CD4-positive, alpha-beta T cell (primary cell): Measurements from ENCODE around the gene TRMT112. TPM values are rescaled to one million over a fixed set of nuclear protein-coding genes. Genes with fewer than 3 reads are reported as not detected.

Source experiments
- ATAC-seq: fragments of 200-7000 bp; cut with Tn5 transposase; one replicate; pipeline ENCODE4 v1.10.0; 2022; ENCODE audit warnings: mild to moderate bottlenecking; ENCODE audit not compliant: poor library complexity
- CTCF ChIA-PET: fragments of 350-600 bp; sonication (Branson Sonifier 250); formaldehyde crosslinking; loops from one replicate; lab custom pipeline; 2021; ENCODE audit warnings: antibody characterized with exemption, inconsistent platforms; lab: Charles Lee
- POLR2A ChIA-PET: fragments of 350-600 bp; sonication (Branson Sonifier 250); formaldehyde crosslinking; loops from one replicate; lab custom pipeline; 2021; ENCODE audit warnings: antibody characterized with exemption, inconsistent platforms; lab: Charles Lee
- DNase-seq, 14 experiments: peaks; one replicate each; pipeline ENCODE4 v3.0.0-alpha.2; 2013 to 2020; ENCODE audit warnings: mixed read lengths in 2 of 14
- H3K27ac ChIP-seq, 2 donors: one replicate each; pipeline versions ENCODE4 v1.5.1 to v1.7.0; 2013; ENCODE audit warnings: low read length in 2 of 2, low read depth in 1 of 2, mild to moderate bottlenecking in 1 of 2
- H3K27me3 ChIP-seq, 2 experiments: 1 replicate in 1 of 2; 2 replicates in 1 of 2; pipeline versions ENCODE4 v1.6.1 to v1.7.0; 2013; ENCODE audit warnings: low read length in 2 of 2, control low read depth in 1 of 2, mild to moderate bottlenecking in 1 of 2, moderate library complexity in 1 of 2; ENCODE audit not compliant: insufficient read depth in 2 of 2, control insufficient read depth in 1 of 2
- H3K36me3 ChIP-seq: one replicate; pipeline ENCODE4 v1.6.1; 2013; ENCODE audit warnings: low read length, control low read depth; ENCODE audit not compliant: insufficient read depth
- H3K4me1 ChIP-seq: one replicate; pipeline ENCODE4 v1.6.1; 2013; ENCODE audit warnings: low read length, control low read depth; ENCODE audit not compliant: insufficient read depth
- H3K4me3 ChIP-seq: one replicate; pipeline ENCODE4 v1.5.1; 2013; ENCODE audit warnings: mild to moderate bottlenecking, low read length, moderate library complexity
- H3K9me3 ChIP-seq, 2 experiments: 1 replicate in 1 of 2; 2 replicates in 1 of 2; pipeline versions ENCODE4 v1.6.1 to v1.7.0; 2013; ENCODE audit warnings: low read length in 2 of 2, mild to moderate bottlenecking in 2 of 2, control low read depth in 1 of 2, moderate library complexity in 1 of 2; ENCODE audit not compliant: control insufficient read depth in 1 of 2, insufficient read depth in 1 of 2
- H3K27ac Mint-ChIP-seq: one replicate; pipeline ENCODE4 v1.8.0; 2020; ENCODE audit warnings: mixed read lengths
- H3K27me3 Mint-ChIP-seq: one replicate; pipeline ENCODE4 v1.8.0; 2021; ENCODE audit warnings: mixed read lengths
- H3K36me3 Mint-ChIP-seq: one replicate; pipeline ENCODE4 v1.8.0; 2021; ENCODE audit warnings: low read depth, mixed read lengths
- H3K4me1 Mint-ChIP-seq: one replicate; pipeline ENCODE4 v1.8.0; 2021; ENCODE audit warnings: low read depth, mixed read lengths
- H3K4me3 Mint-ChIP-seq: one replicate; pipeline ENCODE4 v1.8.0; 2020; ENCODE audit warnings: mild to moderate bottlenecking, mixed read lengths
- H3K9me3 Mint-ChIP-seq: one replicate; pipeline ENCODE4 v1.8.0; 2020; ENCODE audit warnings: mixed read lengths
- intact Hi-C, 2 experiments: fragments of 100-400 bp; cut with DNase I in 1 of 2; cut with micrococcal nuclease in 1 of 2; formaldehyde crosslinking; loops; one replicate each; pipeline versions ENCODE4 v1.15.1 to v1.9.0; 2023 to 2025; cut with DNase I, micrococcal nuclease
- total RNA-seq, 174 experiments: library from RNA in 2 of 174; stranded (reverse) in 2 of 174; gene quantifications; one replicate each; pipeline ENCODE4 v1.2.3 and lab custom pipeline; 2021 to 2026
- TF ChIP-seq, protein P1 (sequence below): fragments of 200-600 bp; IDR thresholded peaks from one replicate; pipeline ENCODE4 v1.8.0; 2022; ENCODE audit warnings: antibody characterized with exemption, mild to moderate bottlenecking

The TRMT112 gene
- total RNA-seq, 2 experiments from 2014 or later: 70.5 to 71.4 TPM

DNA sequence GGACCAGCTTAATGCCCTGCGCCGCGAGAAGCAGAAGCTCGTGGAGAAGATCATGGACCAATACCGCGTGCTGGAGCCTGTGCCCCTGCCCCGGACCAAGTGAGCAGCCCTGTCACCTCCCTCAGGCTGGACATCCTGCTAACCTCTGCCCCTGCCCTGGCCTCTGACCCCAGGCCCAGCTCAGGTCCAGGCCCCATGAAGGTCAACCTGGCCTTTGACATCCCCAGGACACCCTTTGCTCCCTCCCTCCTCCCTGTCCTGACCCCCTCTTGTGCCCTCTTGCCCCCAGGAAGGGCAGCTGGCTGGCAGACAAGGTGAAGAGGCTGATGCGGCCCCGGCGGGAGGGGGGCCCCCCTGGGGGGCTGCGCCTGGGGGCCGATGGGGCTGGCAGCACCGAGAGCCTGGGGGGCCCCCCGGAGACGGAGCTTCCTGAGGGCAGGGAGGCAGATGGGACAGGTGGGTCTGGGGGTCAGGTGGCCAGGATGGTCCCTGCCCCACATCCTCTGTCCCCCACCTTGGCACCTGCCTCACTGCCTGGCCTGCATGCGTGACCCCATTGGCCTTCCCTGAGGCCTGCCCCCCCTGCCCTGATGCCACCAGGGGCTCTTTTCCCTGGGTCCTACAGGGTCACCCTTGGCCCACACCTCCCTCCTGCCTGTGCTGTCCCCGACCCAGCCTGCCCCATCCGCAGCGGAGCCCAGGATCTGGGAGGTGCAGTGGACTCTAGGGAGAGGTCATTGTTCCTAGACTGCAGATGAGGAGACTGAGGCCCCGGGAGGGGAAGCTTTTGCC is 36.6 kb upstream of the TRMT112 start:
- no peak overlapping the region for H3K4me3 ChIP-seq
- Mint-ChIP-seq H3K9me3 (no peaks in the 10 kb centered on the region), H3K36me3 (peaks cover 9% of the 10 kb centered on the region), H3K27ac (no peak overlapping the region), H3K27me3 (no peaks in the 10 kb centered on the region), H3K4me3 (no peak overlapping the region), H3K4me1 (peaks cover 13% of the 10 kb centered on the region)
- DNase-seq: no peak
- H3K9me3 ChIP-seq: no peaks in the 10 kb centered on the region
- intact Hi-C loops: no loop called here
- no peak overlapping the region for H3K27ac ChIP-seq
- TF ChIP-seq, protein P1, sequence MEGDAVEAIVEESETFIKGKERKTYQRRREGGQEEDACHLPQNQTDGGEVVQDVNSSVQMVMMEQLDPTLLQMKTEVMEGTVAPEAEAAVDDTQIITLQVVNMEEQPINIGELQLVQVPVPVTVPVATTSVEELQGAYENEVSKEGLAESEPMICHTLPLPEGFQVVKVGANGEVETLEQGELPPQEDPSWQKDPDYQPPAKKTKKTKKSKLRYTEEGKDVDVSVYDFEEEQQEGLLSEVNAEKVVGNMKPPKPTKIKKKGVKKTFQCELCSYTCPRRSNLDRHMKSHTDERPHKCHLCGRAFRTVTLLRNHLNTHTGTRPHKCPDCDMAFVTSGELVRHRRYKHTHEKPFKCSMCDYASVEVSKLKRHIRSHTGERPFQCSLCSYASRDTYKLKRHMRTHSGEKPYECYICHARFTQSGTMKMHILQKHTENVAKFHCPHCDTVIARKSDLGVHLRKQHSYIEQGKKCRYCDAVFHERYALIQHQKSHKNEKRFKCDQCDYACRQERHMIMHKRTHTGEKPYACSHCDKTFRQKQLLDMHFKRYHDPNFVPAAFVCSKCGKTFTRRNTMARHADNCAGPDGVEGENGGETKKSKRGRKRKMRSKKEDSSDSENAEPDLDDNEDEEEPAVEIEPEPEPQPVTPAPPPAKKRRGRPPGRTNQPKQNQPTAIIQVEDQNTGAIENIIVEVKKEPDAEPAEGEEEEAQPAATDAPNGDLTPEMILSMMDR: no peak
- ATAC-seq: no peak
- H3K27me3 ChIP-seq: no peaks in the 10 kb centered on the region
- ChIA-PET POLR2A (interaction anchor here (1.9 kb wide), 1 partner anchor 36 kb away, joined by 10 read pairs; the partner anchor contains the start of genes PRDX5 and TRMT112), CTCF (interaction anchor here (0.7 to 1.0 kb wide), 2 partner anchors 23 to 36 kb away, joined by 3 to 4 read pairs; partner anchors contain the start of gene PRDX5)
- peaks cover 37% of the 10 kb centered on the region for H3K36me3 ChIP-seq
- H3K4me1 ChIP-seq: peaks cover 21% of the 10 kb centered on the region

DNA sequence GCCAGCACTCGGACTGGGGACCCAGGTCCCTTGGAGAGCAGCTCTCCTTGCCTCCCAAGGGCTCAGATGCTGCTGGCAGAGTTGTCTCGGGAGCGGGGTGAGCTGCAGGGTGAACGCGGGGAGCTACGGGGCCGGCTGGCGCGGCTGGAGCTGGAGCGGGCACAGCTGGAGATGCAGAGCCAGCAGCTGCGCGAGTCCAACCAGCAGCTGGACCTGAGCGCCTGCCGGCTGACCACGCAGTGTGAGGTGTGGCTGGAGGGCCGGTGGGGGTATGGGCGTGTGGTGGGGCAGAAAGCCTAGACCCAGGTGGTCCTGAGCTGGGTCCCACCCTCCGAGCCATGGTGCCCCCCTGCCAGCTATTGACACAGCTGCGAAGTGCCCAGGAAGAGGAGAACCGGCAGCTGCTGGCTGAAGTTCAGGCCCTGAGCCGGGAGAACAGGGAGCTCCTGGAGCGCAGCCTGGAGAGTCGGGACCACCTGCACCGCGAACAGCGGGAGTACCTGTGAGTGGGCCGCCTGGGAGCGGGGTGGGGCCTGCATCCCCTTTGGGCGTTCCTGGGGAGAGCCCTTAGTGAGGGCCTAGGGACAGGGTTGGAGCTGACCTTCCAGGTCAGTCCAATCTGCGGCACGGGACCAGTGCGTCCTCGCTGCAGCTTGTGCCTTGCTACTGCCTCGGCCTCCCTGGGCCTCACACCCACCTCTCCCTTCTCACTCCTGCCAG is 35.8 kb upstream of the TRMT112 start:
- TF ChIP-seq, protein P1: no peak
- no peak overlapping the region for H3K4me3 Mint-ChIP-seq
- DNase-seq: no peak
- peaks cover 44% of the 10 kb centered on the region for H3K36me3 ChIP-seq
- H3K27me3 Mint-ChIP-seq: no peaks in the 10 kb centered on the region
- H3K4me1 ChIP-seq: peaks cover 14% of the 10 kb centered on the region
- H3K4me1 Mint-ChIP-seq: peaks cover 11% of the 10 kb centered on the region
- H3K27me3 ChIP-seq: no peaks in the 10 kb centered on the region
- H3K27ac ChIP-seq: no peak overlapping the region
- no peak for ATAC-seq
- no peak overlapping the region for H3K27ac Mint-ChIP-seq
- ChIA-PET POLR2A (interaction anchor here (1.9 kb wide), 1 partner anchor 35 kb away, joined by 10 read pairs; the partner anchor contains the start of genes PRDX5 and TRMT112), CTCF (interaction anchor here (0.7 to 1.0 kb wide), 2 partner anchors 22 to 35 kb away, joined by 3 to 4 read pairs; partner anchors contain the start of gene PRDX5)
- no peaks in the 10 kb centered on the region for H3K9me3 ChIP-seq
- H3K9me3 Mint-ChIP-seq: no peaks in the 10 kb centered on the region
- intact Hi-C loops: no loop called here
- H3K4me3 ChIP-seq: no peak overlapping the region
- H3K36me3 Mint-ChIP-seq: peaks cover 9% of the 10 kb centered on the region

DNA sequence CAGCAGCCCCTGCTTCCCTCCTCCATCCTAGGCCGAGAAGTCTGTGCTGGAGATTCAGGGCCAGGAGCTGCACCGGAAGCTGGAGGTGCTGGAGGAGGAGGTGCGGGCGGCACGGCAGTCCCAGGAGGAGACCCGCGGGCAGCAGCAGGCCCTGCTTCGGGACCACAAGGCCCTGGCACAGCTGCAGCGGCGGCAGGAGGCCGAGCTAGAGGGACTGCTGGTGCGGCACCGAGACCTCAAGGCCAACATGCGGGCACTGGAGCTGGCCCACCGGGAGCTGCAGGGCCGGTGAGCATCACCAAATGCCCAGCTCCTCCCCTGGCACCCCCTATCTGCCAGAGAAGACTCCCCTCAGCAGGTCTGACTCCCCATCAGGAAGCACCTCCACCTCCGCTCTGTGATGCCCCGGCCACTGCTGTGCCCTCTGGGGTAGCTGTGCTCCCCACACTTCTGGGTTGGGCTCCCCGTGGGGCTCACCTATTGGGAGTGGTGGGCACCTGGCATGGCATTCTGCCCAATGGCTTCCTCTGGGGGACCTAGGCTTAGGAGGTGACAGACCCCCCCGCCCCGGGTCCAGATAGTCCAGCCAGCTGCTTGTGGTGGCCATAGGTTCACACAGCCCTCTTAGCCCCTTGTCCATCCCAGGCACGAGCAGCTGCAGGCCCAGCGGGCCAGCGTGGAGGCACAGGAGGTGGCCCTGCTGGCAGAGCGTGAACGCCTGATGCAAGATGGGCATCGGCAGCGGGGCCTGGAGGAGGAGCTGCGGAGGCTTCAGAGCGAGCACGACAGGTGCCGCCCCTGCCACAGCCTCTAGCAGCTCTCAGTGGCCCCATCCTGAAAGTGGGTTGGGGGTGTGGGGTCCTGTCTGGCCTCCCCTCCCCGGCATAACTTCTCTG is 35.0 kb upstream of the TRMT112 start:
- Mint-ChIP-seq H3K27me3 (no peaks in the 10 kb centered on the region), H3K36me3 (peaks cover 11% of the 10 kb centered on the region), H3K4me3 (no peak overlapping the region), H3K9me3 (no peaks in the 10 kb centered on the region), H3K4me1 (peaks cover 5% of the 10 kb centered on the region), H3K27ac (no peak overlapping the region)
- Histone ChIP-seq H3K36me3 (peaks cover 47% of the 10 kb centered on the region), H3K4me3 (no peak overlapping the region), H3K27me3 (no peaks in the 10 kb centered on the region), H3K9me3 (no peaks in the 10 kb centered on the region), H3K4me1 (peaks cover 6% of the 10 kb centered on the region), H3K27ac (no peak overlapping the region)
- intact Hi-C loops: no loop called here
- POLR2A ChIA-PET: interaction anchor here (1.1 to 1.9 kb wide), 2 partner anchors 10 to 35 kb away, joined by 3 to 10 read pairs; partner anchors contain the start of genes PRDX5 and TRMT112
- TF ChIP-seq, protein P1: no peak
- CTCF ChIA-PET: interaction anchor here (0.6 to 0.9 kb wide), 2 partner anchors 14 to 196 kb away, joined by 3 read pairs; no protein-coding TSS in a partner anchor
- DNase-seq (no peak), ATAC-seq (no peak)
